ENCODE measurements around the gene CHCHD6.

CHCHD6 gene

GRCh38 chr3:126965526-126966080 lies 261.6 kb downstream of the CHCHD6 start:
- no peak for DNase-seq

- no peak for DNase-seq
Measured at GRCh38 chr3:126967386-126967785, 263.3 kb downstream of the CHCHD6 start.

- no peak for DNase-seq
Measured at GRCh38 chr3:126968391-126969390, 264.7 kb downstream of the CHCHD6 start.

- no peak for DNase-seq
Measured at GRCh38 chr3:126969586-126969985, 265.5 kb downstream of the CHCHD6 start.

GRCh38 chr3:126970101-126970500 lies 266.1 kb downstream of the CHCHD6 start:
- no peak for DNase-seq

GRCh38 chr3:126970921-126971320 lies 266.9 kb downstream of the CHCHD6 start:
- no peak for DNase-seq

- no peak for DNase-seq
Measured at GRCh38 chr3:126971891-126972351, 267.9 kb downstream of the CHCHD6 start.

GRCh38 chr3:126972866-126973265 lies 268.8 kb downstream of the CHCHD6 start:
- no peak for DNase-seq

GRCh38 chr3:126973814-126974213 lies 269.8 kb downstream of the CHCHD6 start:
- no peak for DNase-seq

GRCh38 chr3:126974756-126975155 lies 270.7 kb downstream of the CHCHD6 start:
- no peak for DNase-seq

GRCh38 chr3:126976906-126977305 lies 272.9 kb downstream of the CHCHD6 start:
- no peak for DNase-seq

- no peak for DNase-seq
Measured at GRCh38 chr3:126977821-126978220, 273.8 kb downstream of the CHCHD6 start.

GRCh38 chr3:126978291-126978690 lies 274.3 kb downstream of the CHCHD6 start:
- DNase-seq, result no peak

GRCh38 chr3:126979046-126979628 lies 275.1 kb downstream of the CHCHD6 start:
- DNase-seq, result no peak

- no peak for DNase-seq
Measured at GRCh38 chr3:126980266-126980811, 276.3 kb downstream of the CHCHD6 start.

GRCh38 chr3:126982126-126982470 lies 278.1 kb downstream of the CHCHD6 start:
- DNase-seq, result no peak

- peak; percentile 73 for DNase-seq
Measured at GRCh38 chr3:126982471-126983175, 278.6 kb downstream of the CHCHD6 start, which contains the start of gene PLXNA1. Gene PLXNA1, plus strand, starts transcription at chr3:126983115. Its CDS starts 5,479 bp downstream, at chr3:126988594.

GRCh38 chr3:126983276-126983652 lies 279.2 kb downstream of the CHCHD6 start:
- DNase-seq, result no peak

GRCh38 chr3:126983653-126984390 lies 279.8 kb downstream of the CHCHD6 start:
- DNase-seq, result no peak

- no peak for DNase-seq
Measured at GRCh38 chr3:126984391-126985131, 280.5 kb downstream of the CHCHD6 start.
